Measurements from ENCODE around the gene DPP10. TPM values are rescaled to one million over a fixed set of nuclear protein-coding genes. Genes with fewer than 3 reads are reported as not detected.
"Not testable (repeated sequence)": the region's sequence is repeated elsewhere in the genome, so short reads cannot be mapped to it uniquely, and the experiment has no call there.

The DPP10 gene
- total RNA-seq, 1 donor from 2014 or later = 2.1 TPM

DNA sequence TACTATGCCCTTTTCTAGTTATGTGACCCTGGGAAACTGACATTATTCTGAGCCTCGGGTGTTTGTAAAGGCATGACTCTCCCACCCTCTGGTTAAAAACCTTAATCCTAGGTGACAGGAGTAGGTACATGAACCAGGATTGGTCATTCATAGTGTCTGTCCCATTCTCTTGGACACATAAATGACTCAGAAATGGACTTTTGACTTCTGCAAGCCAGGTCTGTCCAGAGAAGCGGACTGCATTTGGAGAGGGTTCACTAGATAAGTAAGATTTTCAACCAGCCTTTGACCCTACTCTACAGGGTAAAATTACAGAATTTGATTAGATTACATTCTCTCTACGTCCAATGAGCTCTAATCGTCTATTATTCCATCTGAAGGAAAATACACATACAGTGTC, 285.9 kb downstream of the DPP10 start:
- Mint-ChIP-seq H3K27me3 (ENCODE audit: low read depth) (no peaks in the 10 kb centered on the region), H3K9me3 (peaks cover 3% of the 10 kb centered on the region)

DNA sequence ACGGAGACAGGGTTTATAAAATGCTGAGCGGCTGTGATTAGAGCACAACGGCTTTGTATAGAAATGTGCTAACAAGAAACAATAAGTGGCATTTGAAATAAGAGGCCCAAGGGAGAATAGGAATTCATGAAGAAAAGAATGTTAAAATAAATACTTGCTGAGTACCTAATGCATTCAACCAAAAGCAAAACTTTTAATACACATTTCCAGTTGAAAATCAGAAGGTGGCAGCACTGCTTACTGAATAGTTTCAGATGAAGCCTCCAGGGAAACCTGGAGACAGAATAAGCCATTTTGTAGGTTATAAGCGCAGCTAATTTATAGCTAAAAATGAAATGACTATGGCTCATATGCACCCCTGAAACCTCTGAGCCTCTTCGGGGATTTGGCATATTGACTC, 286.6 kb downstream of the DPP10 start:
- peaks cover 3% of the 10 kb centered on the region for H3K36me3 Mint-ChIP-seq (ENCODE audit: low read depth)
- no peak overlapping the region for H3K4me3 Mint-ChIP-seq
- no peak overlapping the region for H3K27ac Mint-ChIP-seq (ENCODE audit: unreplicated experiment)
- H3K9me3 Mint-ChIP-seq = peaks cover 3% of the 10 kb centered on the region
- no peaks in the 10 kb centered on the region for H3K27me3 Mint-ChIP-seq (ENCODE audit: low read depth)
- TF ChIP-seq, protein P1, sequence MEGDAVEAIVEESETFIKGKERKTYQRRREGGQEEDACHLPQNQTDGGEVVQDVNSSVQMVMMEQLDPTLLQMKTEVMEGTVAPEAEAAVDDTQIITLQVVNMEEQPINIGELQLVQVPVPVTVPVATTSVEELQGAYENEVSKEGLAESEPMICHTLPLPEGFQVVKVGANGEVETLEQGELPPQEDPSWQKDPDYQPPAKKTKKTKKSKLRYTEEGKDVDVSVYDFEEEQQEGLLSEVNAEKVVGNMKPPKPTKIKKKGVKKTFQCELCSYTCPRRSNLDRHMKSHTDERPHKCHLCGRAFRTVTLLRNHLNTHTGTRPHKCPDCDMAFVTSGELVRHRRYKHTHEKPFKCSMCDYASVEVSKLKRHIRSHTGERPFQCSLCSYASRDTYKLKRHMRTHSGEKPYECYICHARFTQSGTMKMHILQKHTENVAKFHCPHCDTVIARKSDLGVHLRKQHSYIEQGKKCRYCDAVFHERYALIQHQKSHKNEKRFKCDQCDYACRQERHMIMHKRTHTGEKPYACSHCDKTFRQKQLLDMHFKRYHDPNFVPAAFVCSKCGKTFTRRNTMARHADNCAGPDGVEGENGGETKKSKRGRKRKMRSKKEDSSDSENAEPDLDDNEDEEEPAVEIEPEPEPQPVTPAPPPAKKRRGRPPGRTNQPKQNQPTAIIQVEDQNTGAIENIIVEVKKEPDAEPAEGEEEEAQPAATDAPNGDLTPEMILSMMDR (conservative IDR thresholded peaks at IDR 0.05) = peak; percentile 55
- no peak for DNase-seq (ENCODE audit: low read depth, low spot score)
- no peaks in the 10 kb centered on the region for H3K4me1 Mint-ChIP-seq

More for the DNA sequence above, 285.9 kb downstream of the DPP10 start:
- H3K36me3 Mint-ChIP-seq (ENCODE audit: low read depth) = peaks cover 3% of the 10 kb centered on the region
- H3K27ac Mint-ChIP-seq (ENCODE audit: unreplicated experiment) = no peak overlapping the region
- DNase-seq (ENCODE audit: low read depth, low spot score) = no peak
- no peaks in the 10 kb centered on the region for H3K4me1 Mint-ChIP-seq
- TF ChIP-seq, protein P1 (conservative IDR thresholded peaks at IDR 0.05) = no peak
- no peak overlapping the region for H3K4me3 Mint-ChIP-seq

DNA sequence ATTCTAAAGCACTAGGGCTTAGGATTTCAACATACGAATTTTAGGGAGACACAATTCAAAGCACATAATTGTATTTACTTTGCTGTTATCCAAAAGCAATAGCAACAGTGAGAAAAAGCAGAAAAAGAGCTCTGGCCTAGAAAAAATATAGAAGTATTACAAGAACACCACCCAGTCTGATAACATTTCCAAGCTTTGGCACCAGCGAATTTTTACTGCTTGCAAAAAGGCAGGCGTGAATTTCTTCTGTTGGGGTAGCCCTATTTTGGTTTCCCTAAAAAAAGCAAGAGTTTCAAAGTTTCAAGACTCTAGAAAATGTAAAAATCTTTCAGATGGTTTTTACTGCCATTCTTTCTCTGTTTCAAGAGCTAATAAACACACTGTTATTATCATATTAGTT, 292.7 kb downstream of the DPP10 start:
- H3K36me3 Mint-ChIP-seq (ENCODE audit: low read depth) = no peaks in the 10 kb centered on the region
- no peak overlapping the region for H3K4me3 Mint-ChIP-seq
- H3K27me3 Mint-ChIP-seq (ENCODE audit: low read depth) = no peaks in the 10 kb centered on the region
- DNase-seq (ENCODE audit: low read depth, low spot score) = no peak
- TF ChIP-seq, protein P1 (conservative IDR thresholded peaks at IDR 0.05) = no peak
- no peaks in the 10 kb centered on the region for H3K9me3 Mint-ChIP-seq
- H3K4me1 Mint-ChIP-seq = no peaks in the 10 kb centered on the region
- H3K27ac Mint-ChIP-seq (ENCODE audit: unreplicated experiment) = no peak overlapping the region

DNA sequence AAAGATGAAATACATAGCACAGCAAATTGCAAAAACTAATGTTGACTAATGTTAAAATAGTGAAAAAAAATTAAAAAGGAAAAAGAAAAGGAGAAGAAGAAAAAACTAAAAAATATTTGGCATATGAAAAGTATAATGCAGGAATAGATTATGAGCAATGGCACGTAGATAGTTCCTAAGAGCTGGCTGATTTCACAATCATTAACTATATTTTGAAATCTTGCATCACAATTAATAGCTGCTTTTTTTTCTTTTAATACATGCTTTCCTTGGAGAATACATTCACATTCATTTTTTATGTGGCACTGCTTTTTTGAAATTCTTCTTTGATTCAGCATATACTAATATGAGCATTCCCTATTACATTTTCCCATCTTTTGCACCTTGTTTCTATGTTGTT, 299.8 kb downstream of the DPP10 start:
- no peak for DNase-seq (ENCODE audit: low read depth, low spot score)
- TF ChIP-seq, protein P1 (conservative IDR thresholded peaks at IDR 0.05) = no peak
- H3K4me3 Mint-ChIP-seq = no peak overlapping the region
- peaks cover 9% of the 10 kb centered on the region for H3K4me1 Mint-ChIP-seq
- no peaks in the 10 kb centered on the region for H3K9me3 Mint-ChIP-seq
- no peaks in the 10 kb centered on the region for H3K36me3 Mint-ChIP-seq (ENCODE audit: low read depth)
- no peaks in the 10 kb centered on the region for H3K27me3 Mint-ChIP-seq (ENCODE audit: low read depth)
- no peak overlapping the region for H3K27ac Mint-ChIP-seq (ENCODE audit: unreplicated experiment)

DNA sequence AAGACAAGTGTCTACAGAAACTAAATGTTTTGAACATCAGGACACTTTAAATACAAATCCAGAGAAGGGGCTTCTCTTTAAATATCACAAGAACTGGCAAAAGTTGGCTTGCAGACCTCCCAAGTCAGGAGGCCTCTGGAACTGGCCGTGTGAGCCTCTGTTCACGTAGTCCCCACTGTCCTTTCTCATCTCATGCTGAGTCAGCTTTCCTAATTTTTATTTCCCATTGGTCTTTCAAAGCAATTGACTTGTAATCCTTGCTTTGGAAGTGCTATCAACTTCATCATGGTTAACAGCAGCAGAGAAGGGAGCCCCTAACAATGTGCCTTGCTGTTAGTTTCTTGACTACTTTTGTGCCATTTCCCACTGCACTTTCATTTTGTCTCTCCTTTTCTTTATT, 303.3 kb downstream of the DPP10 start:
- no peak for DNase-seq (ENCODE audit: low read depth, low spot score)
- no peaks in the 10 kb centered on the region for H3K27me3 Mint-ChIP-seq (ENCODE audit: low read depth)
- no peaks in the 10 kb centered on the region for H3K36me3 Mint-ChIP-seq (ENCODE audit: low read depth)
- H3K4me1 Mint-ChIP-seq = peaks cover 9% of the 10 kb centered on the region
- H3K9me3 Mint-ChIP-seq = no peaks in the 10 kb centered on the region
- TF ChIP-seq, protein P1 (conservative IDR thresholded peaks at IDR 0.05) = no peak
- H3K27ac Mint-ChIP-seq (ENCODE audit: unreplicated experiment) = no peak overlapping the region
- H3K4me3 Mint-ChIP-seq = no peak overlapping the region

DNA sequence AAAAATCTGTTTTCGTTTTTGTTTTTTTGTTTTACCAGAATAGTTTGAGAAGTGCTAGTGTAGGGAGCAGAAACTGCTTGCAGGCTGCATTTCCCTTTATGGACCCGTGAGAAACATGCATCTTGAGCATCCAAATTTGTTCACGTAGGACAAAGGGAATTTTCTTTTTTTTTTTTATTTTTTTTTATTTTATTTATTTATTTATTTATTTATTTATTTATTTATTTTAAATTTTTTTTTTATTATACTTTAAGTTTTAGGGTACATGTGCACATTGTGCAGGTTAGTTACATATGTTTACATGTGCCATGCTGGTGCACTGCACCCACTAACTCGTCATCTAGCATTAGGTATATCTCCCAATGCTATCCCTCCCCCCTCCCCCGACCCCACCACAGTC, 305.7 kb downstream of the DPP10 start:
- DNase-seq (ENCODE audit: low read depth, low spot score); H3K36me3 Mint-ChIP-seq (ENCODE audit: low read depth); H3K9me3 Mint-ChIP-seq; H3K27ac Mint-ChIP-seq (ENCODE audit: unreplicated experiment); H3K4me3 Mint-ChIP-seq; H3K27me3 Mint-ChIP-seq (ENCODE audit: low read depth); H3K4me1 Mint-ChIP-seq: not testable (repeated sequence)
